GM18868 (cell line): Measurements from ENCODE around the gene SGK2.

Experiments
- ATAC-seq: cut with Tn5 transposase; IDR thresholded peaks from one replicate; pipeline ENCODE4 v1.9.1; 2021; ENCODE audit warnings: mild to moderate bottlenecking, moderate library complexity; ENCODE audit not compliant: unreplicated experiment

The SGK2 gene

GRCh38 chr20:43558412-43559146 is at the start of gene SGK2:
TSS of gene SGK2 (plus strand) at chr20:43559027. CDS start at chr20:43566496, 7,469 bp downstream.
- ATAC-seq = no peak

GRCh38 chr20:43511879-43512278 is 46.9 kb upstream of the SGK2 start:
- ATAC-seq = no peak

GRCh38 chr20:43513372-43513930 is 45.4 kb upstream of the SGK2 start:
- ATAC-seq = no peak

- peak; percentile 85 for ATAC-seq
Observed at GRCh38 chr20:43513931-43514647, 44.7 kb upstream of the SGK2 start.

- peak; percentile 11 for ATAC-seq
Observed at GRCh38 chr20:43514648-43514999, 44.2 kb upstream of the SGK2 start.

GRCh38 chr20:43515628-43516027 is 43.2 kb upstream of the SGK2 start:
- no peak for ATAC-seq

GRCh38 chr20:43516251-43516824 is 42.5 kb upstream of the SGK2 start:
- no peak for ATAC-seq

- no peak for ATAC-seq
Observed at GRCh38 chr20:43520074-43520630, 38.7 kb upstream of the SGK2 start.

GRCh38 chr20:43525021-43525420 is 33.8 kb upstream of the SGK2 start:
- no peak for ATAC-seq

- ATAC-seq = no peak
Observed at GRCh38 chr20:43528258-43528875, 30.5 kb upstream of the SGK2 start.

GRCh38 chr20:43529051-43529450 is 29.8 kb upstream of the SGK2 start:
- ATAC-seq = no peak

- ATAC-seq = no peak
Observed at GRCh38 chr20:43529457-43530153, 29.2 kb upstream of the SGK2 start.

GRCh38 chr20:43530321-43531090 is 28.3 kb upstream of the SGK2 start:
- no peak for ATAC-seq

GRCh38 chr20:43531091-43531443 is 27.8 kb upstream of the SGK2 start:
- no peak for ATAC-seq

GRCh38 chr20:43532416-43533055 is 26.3 kb upstream of the SGK2 start:
- ATAC-seq = no peak

- no peak for ATAC-seq
Observed at GRCh38 chr20:43533060-43533459, 25.8 kb upstream of the SGK2 start.

- ATAC-seq = no peak
Observed at GRCh38 chr20:43534016-43534415, 24.8 kb upstream of the SGK2 start.

- ATAC-seq = no peak
Observed at GRCh38 chr20:43534791-43535350, 24.0 kb upstream of the SGK2 start.
